Measurements from ENCODE around the gene HERPUD1.
"Not testable (repeated sequence)": the region's sequence is repeated elsewhere in the genome, so short reads cannot be mapped to it uniquely, and the experiment has no call there.

The HERPUD1 gene, protein sequence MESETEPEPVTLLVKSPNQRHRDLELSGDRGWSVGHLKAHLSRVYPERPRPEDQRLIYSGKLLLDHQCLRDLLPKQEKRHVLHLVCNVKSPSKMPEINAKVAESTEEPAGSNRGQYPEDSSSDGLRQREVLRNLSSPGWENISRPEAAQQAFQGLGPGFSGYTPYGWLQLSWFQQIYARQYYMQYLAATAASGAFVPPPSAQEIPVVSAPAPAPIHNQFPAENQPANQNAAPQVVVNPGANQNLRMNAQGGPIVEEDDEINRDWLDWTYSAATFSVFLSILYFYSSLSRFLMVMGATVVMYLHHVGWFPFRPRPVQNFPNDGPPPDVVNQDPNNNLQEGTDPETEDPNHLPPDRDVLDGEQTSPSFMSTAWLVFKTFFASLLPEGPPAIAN

DNA sequence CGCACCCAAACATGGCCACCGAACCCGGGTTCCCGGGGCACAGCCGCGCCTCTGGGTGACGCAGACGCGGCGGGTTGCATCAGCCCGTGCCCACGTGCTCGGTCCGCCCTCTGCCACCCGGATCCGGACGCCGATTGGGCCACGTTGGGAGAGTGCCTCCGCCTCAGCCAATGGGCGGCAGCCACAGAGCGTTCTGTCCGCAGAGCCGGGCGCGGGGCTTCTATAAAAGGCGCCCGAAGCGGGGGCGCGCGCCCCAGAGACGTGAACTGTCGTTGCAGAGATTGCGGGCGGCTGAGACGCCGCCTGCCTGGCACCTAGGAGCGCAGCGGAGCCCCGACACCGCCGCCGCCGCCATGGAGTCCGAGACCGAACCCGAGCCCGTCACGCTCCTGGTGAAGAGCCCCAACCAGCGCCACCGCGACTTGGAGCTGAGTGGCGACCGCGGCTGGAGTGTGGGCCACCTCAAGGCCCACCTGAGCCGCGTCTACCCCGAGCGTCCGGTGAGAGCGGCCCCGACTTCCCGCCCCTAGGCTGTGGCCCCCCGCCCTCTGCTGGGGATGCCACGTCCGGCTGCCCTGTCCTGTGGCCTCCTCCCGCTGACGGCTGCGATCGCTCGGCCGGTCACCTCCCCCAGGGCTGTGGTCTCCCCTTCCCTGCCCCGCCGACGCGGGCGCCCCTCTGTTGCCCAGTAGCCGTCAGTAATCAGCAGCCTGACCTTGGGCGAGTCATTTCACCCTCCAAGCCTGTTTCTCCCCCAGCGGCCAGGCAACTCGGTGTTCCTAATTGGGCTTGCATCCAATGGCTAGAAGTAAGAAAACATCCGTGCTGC, at the start of gene HERPUD1:
TSS of gene HERPUD1 (plus strand) at position 251 of the 829 bp plus-strand sequence. CDS start at position 354, 103 bp downstream.
- peak; percentile 98 for DNase-seq

DNA sequence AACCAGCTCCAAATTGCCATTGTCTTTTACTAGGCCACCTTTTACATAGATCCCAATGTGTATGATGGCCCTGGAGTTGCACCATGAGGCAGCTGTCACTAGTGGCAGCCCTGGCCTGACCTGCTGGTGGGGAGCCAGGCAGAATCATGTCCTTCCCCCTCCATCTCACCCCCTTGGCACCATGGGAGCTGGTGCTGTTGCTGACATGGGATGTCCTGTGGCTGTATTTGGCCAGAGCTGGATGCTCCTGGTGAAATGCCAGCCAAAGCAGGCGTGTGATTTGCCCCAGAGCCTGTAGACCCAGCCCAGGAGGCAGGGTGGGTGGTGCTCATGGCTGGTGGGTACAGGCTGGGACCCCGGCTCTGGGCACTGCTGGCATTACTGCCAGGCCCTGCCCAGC, 48.4 kb upstream of the HERPUD1 start:
- no peak for DNase-seq

DNA sequence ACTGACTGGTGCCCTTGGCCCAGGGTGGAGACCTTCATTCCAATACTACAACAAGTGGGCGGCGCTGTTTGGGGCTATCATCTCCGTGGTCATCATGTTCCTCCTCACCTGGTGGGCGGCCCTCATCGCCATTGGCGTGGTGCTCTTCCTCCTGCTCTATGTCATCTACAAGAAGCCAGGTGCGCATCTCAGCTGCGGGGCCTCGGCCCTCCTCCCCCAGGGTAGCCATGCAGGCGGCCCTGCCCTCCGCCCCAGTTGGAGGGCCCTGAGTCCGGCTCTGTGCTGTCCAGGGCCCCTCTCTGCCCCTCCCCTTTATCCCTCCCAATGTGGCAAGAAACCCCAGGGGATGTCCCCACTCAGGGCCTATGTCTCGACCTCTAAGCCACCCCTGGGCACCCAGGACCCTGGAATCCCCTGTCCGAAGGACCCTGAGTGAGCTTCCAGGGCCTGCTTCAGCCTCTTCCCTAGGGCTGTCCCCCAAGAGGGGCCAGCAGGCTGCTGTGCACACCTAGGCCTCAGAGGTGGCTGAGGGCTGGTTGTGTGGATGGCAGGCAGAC, 47.8 kb upstream of the HERPUD1 start:
- DNase-seq: no peak

DNA sequence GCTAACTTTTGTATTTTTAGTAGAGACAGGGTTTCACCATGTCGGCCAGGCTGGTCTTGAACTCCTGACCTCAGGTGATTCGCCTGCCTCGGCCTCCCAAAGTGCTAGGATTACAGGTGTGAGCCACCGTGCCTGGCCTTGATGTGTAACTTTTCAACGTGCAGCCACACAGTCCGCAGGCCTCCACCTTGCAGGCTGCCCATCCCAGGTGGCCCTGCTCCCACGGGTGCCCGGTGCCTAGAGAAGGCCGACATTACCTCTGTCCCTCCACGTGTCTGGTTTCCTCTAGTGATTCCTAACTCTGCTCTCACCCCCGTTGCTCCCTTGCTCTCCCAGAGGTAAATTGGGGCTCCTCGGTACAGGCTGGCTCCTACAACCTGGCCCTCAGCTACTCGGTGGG, 47.0 kb upstream of the HERPUD1 start:
- DNase-seq: not testable (repeated sequence)

DNA sequence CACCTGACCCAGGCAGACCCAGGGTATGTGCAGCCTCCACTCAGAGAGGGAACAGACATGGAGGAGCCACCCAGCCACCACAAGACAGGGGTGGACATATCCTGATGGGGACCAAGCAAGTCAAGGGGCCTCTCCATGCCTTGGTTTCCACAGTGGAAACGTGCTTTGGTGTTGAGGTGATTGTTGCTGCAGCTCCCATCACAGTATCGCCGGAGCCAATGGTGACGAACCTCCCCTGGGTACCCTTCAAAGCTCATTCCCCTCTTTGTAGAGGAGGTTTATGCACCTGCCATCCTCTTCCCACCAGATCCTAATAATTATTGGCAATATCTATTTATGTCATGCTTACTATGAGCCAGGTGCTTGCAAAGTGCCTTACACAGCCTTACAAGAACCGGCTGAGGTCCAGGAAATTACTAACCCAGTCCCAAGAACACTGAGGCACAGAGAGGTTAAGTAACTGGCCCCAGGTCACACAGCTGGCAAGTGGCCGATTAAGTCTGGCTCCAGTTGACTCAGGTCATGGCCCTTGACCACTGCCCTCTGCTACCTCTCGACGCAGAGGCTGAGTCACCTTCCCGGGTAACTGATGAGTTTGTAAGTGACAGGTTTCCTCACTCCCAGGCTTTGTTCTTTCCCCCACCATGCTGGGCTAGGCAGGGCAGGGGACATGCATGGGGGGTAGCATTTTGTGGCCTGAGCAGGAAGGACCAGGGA, 46.3 kb upstream of the HERPUD1 start:
- no peak for DNase-seq

DNA sequence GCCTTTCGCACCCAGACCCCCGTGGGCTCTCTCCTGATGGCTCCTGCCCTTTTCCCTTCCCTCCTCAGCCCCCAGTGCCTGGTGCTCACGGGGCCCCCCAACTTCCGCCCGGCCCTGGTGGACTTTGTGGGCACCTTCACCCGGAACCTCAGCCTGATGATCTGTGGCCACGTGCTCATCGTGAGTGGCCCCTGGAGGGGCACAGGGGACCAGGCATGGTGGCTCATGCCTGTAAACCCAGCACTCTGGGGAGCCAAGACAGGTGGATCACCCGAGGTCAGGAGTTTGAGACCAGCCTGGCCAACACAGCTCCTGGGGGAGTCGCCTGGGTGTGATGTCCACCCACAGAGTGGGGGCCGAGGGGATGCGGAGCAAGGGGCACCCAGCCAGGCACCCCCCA, 45.6 kb upstream of the HERPUD1 start:
- no peak for DNase-seq

DNA sequence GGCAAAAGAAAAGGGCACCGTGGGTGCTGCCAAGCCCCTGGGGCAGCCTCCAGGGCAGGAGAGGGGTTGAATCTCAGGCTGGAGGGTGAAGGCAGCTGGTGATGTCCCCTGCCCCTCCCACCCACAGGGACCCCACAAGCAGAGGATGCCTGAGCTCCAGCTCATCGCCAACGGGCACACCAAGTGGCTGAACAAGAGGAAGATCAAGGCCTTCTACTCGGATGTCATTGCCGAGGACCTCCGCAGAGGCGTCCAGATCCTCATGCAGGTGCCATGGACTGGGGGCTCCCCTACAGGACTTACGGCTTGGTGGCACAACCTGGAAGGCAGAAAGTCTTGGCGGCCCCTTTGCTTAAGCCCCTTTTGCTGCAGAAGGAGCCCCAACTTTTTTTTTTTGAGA, 45.1 kb upstream of the HERPUD1 start:
- no peak for DNase-seq

DNA sequence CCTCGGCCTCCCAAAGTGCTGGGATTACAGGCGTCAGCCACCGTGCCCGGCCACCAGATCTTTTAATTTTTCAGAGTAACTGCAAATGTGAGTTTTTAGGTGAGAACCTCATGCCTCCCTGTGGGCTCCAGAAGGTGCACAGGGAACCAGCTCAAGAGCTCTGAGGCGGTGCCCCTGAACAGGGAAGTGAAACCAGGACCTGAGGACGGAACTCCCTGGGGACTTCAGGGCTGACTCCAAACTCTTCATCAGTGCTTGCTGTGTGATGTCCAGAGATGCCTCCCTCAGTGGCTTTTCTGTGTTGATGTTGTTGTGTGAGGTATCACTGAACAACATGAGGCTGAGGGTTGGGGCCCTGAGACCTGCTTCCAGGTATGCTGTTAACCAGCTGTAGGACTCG, 43.1 kb upstream of the HERPUD1 start:
- DNase-seq: no peak

DNA sequence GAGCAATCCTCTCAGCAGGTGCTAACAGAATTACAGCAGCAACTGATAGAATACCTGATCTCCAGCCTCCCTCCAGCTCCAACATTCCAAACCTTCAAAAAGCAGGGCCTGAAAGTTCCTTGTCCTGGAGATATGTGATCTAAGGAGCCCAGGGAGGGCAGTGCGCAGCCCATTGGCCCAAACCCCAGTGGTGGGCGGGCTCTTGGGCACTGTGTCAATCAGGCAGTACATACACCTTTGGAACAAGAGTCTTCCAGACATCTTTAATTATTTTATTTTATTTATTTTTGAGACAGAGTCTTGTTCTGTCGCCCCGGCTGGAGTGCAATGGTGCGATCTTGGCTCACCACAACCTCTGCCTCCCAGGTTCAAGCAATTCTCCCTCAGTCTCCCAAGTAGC, 42.7 kb upstream of the HERPUD1 start:
- DNase-seq: no peak

DNA sequence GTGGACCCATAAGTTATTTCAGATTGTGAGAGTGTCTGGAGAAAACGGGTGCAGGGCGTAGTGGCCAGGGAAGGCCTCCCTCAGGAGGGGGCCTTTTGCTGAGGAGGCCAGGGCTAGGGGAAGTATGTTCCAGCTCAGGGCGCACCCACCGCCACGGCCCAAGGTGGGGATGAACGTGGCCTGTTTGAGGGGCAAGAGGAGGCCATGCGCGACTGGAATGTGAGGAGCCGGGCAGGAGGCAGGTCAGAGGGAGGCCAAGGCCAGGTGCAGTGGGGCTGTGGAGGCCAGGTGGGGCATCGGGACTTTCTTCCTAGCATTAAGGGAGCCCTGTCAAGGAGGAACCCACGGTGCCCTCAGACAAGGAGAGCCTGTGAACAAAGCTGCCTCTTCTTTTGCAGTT, 40.3 kb upstream of the HERPUD1 start:
- no peak for DNase-seq

DNA sequence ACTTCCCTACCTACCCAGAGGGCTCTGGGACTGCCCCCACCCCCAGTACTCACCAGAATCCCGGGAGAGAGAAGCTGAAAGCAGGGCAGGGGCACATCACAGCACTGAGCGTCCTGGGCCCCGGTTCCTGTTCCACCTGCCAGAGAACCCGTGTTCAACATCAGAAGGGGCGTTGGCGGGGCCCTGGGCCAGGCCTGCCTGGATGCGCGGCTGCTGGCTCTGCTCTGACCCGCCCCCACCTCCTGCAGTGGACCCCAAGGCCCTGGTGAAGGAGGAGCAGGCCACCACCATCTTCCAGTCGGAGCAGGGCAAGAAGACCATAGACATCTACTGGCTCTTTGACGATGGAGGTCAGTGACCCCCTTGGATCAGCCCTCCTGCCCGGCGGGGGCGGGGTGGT, 39.2 kb upstream of the HERPUD1 start:
- no peak for DNase-seq

DNA sequence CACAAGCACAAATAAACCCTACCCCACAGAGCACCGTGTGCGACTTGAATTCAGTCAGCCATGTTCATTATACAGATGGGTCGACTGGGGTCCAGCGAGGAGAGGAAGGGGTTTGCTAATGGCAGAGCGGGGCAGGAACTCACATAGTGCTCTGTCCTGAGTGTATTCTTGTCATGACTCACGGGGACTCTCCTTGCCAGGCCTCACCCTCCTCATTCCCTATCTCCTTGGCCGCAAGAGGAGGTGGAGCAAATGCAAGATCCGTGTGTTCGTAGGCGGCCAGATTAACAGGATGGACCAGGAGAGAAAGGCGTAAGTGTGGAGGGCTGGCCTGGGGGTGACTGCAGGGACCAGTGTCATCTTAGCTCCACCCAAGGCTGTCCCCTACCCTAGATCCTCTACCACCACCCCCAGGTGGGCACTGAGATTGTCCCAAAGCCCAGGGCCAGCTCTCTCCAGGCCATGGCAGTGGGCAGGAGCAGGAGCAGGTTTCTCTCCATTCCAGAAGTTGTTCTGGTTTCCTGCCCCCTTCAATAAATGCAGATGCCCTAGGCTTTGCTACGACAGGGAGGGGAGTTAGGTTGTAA, 37.5 kb upstream of the HERPUD1 start:
- DNase-seq: no peak

DNA sequence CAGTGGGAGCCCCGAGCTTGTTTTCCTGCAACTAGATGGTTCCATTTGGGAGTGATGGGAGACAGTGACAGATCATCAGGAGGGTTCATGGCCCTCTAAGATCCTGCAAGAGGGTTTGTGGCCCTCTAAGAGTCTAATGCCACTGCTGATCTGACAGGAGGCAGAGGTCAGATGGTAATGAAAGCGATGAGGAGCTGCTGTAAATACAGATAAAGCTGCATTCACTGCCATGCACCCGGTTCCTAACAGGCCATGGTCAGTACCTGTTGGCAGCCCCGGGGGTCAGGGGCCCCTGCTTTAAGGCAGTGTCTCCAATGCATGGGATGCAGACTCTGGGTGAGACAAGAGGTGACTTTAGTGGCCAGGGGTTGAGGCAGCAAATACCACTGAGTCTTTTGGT, 36.1 kb upstream of the HERPUD1 start:
- DNase-seq: no peak

DNA sequence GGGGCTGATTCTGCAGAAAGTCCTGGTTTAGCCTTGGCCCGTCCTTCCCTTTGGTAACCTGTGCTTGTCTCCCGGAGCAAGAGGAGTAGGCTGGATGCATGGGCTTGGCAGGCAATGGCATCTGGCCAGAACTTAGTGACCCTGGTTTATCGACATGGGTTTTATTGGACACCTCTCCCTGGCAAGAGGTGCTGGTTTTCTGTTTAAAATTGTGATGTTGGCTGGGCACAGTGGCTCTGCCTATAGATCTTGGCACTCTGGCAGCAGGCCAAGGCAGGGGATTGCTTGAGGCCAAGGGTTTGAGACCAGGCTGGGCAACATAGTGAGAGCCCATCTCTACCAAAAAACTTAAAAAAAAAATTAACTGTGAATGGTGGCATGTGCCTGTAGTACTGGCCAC, 35.7 kb upstream of the HERPUD1 start:
- no peak for DNase-seq

DNA sequence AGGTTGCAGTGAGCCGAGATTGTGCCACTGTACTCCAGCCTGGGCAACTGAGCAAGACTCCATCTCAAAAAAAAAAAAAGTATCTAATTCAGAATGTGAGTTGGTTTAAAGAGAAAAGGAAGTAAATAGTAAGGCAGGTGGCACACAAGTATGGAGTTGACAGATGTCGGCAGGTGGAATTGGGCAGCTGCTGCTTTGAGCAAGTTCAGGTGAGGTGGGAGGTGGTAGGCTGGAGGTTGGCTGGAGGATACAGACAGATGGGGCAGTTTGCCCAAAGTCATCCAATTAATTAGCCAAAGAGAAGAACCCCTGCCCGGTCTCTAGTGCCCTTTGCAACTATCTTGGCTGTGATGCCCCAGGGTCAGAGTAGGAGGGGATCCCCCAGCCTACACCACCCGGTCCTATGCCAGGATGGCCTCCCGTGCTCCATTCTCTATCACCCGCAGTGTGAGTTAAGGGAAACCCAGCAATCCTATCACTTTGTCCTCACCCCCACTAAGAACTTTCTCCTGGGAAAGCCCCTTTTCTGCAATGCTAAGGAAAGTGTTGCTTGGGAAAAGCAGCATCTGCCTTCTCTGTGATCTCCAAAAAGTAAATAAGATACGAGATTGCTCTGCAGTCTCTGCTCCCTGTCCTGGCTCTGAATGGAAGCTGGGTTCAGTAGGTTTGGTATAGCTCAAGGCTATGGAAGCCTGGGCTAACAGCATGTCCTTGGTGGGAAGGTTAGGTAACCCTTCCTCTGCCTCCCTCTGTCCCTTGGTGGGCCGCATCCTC, 34.7 kb upstream of the HERPUD1 start:
- no peak for DNase-seq

DNA sequence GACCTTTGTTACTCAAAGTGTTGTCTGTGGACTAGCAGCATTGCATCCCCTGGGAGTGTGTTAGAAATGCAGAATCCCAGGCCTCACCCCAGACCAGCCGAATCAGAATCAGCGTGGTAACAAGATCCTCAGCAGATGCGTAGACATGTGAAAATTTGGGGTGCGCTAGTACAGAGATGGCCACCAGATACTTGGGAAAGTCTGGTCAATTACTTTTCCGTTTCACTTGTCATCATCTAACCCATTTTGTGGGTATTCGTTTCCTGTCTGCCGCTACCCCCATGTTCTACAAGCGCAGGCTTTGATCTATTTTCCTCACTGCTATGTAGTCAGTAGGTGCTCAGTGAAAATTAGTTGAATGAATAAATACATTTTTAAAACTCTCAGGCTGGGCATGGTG, 33.1 kb upstream of the HERPUD1 start:
- no peak for DNase-seq

DNA sequence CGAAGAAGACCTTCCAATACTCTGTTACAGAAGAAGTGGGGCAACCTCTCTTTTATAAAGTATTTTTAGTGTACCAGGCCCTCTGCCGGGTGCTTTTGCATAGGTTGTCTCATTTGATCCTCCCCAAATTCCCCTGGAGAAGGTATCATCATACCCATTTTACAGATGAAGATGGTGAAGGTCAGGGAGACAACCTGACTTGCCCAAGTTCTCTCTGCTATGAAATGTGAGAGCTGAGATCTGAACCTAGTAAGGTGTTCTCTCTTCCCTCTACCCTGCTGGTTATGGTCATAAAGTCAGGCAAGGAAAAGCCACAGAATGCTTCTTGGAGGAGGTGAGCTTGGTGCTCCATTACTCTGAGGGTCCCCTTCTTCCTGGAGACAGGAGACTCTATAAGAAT, 28.1 kb upstream of the HERPUD1 start:
- no peak for DNase-seq

DNA sequence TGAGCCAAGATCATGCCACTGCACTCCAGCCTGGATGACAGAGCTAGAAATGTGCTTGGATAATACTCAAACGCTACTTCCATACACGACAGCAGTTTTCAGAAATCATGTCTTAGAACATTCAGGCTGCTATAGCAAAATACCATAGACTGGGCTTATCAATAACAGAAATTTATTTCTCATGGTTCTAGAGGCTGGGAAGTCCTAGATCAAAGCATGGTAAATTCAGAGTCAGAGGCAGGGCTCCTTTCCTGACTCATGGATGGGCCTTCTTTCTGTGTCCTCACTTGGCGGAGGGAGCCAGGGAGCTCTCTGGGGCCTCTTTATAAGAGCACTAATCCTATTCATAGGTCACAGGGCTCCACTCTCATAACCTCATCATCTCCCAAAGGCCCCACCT, 24.5 kb upstream of the HERPUD1 start:
- DNase-seq: no peak

DNA sequence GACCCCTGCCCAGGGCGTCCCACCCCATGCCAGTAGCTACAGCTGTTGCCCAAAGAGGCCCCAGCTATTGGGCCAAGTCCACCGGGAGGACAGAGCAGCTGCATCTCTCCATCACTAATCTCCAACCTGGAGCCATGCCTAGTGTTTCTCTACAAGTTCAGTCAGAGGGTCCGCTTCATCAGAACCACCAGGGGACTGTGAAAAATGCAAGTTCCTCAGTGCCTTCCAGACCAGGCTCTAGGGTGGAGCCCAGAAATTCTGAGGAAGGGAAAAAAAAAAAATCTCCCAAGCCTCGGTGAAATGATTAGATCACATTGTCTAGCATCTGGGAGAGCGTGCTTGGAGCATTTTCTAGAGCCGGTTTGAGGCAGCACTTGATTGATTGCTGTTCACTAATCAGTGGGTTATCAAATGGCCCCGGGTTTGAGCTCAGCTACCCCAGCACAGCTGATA, 22.4 kb upstream of the HERPUD1 start:
- DNase-seq: no peak

DNA sequence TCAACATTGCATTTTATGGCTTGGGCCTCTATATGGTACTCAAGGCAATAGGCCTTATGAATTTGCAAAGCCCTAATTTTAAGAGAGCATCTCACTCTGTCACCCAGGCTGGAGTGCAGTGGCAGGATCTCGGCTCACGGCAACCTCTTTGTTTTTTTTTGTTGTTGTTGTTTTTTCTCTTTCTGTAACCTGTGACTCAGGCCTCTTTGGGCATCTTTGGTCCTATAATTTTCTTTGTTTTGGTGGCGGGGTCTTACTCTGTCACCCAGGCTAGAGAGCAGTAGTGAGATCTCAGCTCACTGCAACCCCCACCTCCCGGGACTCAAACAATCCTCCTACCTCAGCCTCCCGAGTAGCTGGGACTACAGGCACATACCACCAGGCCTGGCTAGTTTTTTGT, 21.8 kb upstream of the HERPUD1 start:
- DNase-seq: no peak

DNA sequence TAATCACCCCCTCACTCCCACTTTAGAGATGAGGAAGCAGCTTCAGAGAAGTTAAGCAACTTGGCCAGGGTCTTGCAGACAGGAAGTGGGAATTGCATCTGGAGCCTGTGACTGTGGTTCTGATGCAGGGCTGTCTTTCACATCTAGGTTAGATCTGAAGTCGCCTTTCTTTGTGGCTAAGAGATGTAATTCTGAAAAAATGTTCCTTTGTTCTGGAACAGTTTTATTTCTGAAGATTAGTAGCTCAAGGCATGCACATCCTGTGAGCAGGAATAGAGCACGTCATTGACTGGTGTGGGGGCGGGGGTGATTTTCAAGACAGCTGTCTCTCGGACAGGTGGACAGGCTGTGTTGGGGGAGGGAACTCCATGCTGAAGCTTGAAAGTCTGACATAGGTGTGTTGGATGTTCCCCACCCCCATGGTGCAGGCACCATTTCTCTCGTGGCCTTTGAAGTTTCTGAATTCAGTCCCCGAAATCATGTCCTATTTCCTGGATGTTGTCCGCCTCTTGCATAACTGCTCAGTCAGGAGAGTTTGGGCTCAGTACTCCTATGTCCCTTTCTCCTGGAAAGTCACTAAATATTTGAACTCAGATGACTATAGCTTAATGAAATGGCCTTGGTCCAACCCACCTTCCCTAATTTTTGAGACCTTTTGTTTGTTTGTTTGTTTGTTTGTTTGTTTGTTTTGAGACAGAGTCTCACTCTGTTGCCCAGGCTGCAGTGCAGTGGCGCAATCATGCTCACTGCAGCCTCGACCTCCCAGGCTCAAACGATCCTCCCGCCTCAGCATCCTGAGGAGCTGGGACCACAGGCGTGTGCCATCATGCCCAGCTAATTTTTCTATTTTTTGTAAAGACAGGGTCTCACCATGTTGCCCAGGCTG, 21.0 kb upstream of the HERPUD1 start:
- DNase-seq: no peak

Measured in activated CD4-positive, alpha-beta T cell treated with anti-CD3 and anti-CD28 coated beads, Interleukin-2, amount 50 U/mL, for 1 hour (primary cell).